Uterus (tissue), 4 donors: Measurements from ENCODE around the gene ARSB. TPM values are rescaled to one million over a fixed set of nuclear protein-coding genes. Genes with fewer than 3 reads are reported as not detected.

Source experiments
- DNase-seq, 2 donors: peaks; one replicate each; pipeline ENCODE4 v3.0.0-alpha.2; 2019 to 2020
- H3K27ac ChIP-seq, 2 donors: fragments of 200-600 bp; sonication (generic); 1 replicate in 1 of 2; 2 replicates in 1 of 2; pipeline ENCODE4 v1.5.1; 2016 to 2018
- H3K27me3 ChIP-seq, 2 donors: fragments of 200-600 bp; sonication (generic); one replicate each; pipeline ENCODE4 v1.5.1; 2018 to 2019; ENCODE audit warnings: control low read depth in 1 of 2
- H3K36me3 ChIP-seq, 2 donors: fragments of 200-600 bp; sonication (generic); one replicate each; pipeline ENCODE4 v1.5.1; 2019; ENCODE audit warnings: control low read depth in 1 of 2
- H3K4me1 ChIP-seq, 2 donors: fragments of 200-600 bp; sonication (generic); one replicate each; pipeline ENCODE4 v1.5.1; 2018 to 2019; ENCODE audit warnings: control low read depth in 1 of 2
- H3K4me3 ChIP-seq, 2 donors: fragments of 200-600 bp; sonication (generic); 1 replicate in 1 of 2; 2 replicates in 1 of 2; pipeline ENCODE4 v1.5.1; 2018 to 2019; ENCODE audit warnings: mild to moderate bottlenecking in 1 of 2
- H3K9me3 ChIP-seq, 2 donors: fragments of 200-600 bp; sonication (generic); one replicate each; pipeline ENCODE4 v1.5.1; 2019; ENCODE audit warnings: control low read depth in 1 of 2
- CTCF ChIP-seq, 4 experiments: fragments of 200-600 bp in 2 of 4; fragments of 450-650 bp in 2 of 4; sonication (generic) in 2 of 4; IDR thresholded peaks; one replicate each; pipeline ENCODE4 v1.5.1; 2016 to 2019; ENCODE audit warnings: antibody characterized with exemption in 4 of 4, mild to moderate bottlenecking in 2 of 4, moderate library complexity in 1 of 4
- POLR2A ChIP-seq, 2 donors: fragments of 450-650 bp; IDR thresholded peaks; one replicate each; pipeline ENCODE4 v1.6.1; 2016; ENCODE audit warnings: antibody characterized with exemption in 2 of 2, mild to moderate bottlenecking in 1 of 2, moderate library complexity in 1 of 2
- intact Hi-C: fragments of 100-400 bp; cut with DNase I; formaldehyde crosslinking; loops from one replicate; pipeline ENCODE4 v1.15.1; 2023; ENCODE audit warnings: low total_unique reads
- total RNA-seq, 4 donors: library from RNA; depleted of rRNA in 3 of 4; stranded (reverse); fragments of >200 nt in 3 of 4; gene quantifications; one replicate each; pipeline versions ENCODE4 v1.1.0 to v1.2.4, GENCODE V29; 2014 to 2023
- donor health status: DM: yes; HTN: yes; CAD: no.

ARSB gene
- total RNA-seq, 4 donors from 2014 or later: 10.0 to 22.7 (median 15.1) TPM

DNA sequence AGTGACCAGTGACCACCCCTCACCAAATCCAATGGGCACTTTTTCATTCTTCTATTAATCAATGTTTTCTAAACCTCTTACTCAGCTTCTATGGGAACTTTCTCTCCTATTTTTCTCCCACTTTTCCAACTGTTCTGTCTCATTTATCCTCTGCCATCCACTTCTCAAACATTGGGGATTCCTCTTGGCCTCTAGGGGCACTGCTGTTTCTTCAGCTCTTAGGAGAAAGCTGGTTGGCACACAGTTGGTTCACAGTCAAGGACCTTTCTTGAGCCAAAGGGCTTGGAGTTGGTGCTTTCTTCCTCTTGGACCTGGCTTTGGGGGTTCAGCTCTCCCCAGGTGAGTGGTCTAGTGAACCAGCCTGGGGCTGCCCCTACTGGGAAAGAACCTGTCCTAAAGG, 224.3 kb downstream of the ARSB start:
- no peak for DNase-seq
- Histone ChIP-seq H3K9me3 (no peaks in the 10 kb centered on the region), H3K36me3 (no peaks in the 10 kb centered on the region), H3K27ac (no peak overlapping the region), H3K4me3 (no peak overlapping the region), H3K27me3 (no peaks in the 10 kb centered on the region), H3K4me1 (no peaks in the 10 kb centered on the region)
- intact Hi-C loops: no loop called here
- no peak for TF ChIP-seq CTCF (IDR thresholded peaks at IDR 0.05)
- TF ChIP-seq POLR2A (IDR thresholded peaks at IDR 0.05): no peak

- Histone ChIP-seq H3K4me1 (no peaks in the 10 kb centered on the region), H3K9me3 (no peaks in the 10 kb centered on the region), H3K27me3 (no peaks in the 10 kb centered on the region), H3K27ac (no peak overlapping the region), H3K4me3 (no peak overlapping the region), H3K36me3 (no peaks in the 10 kb centered on the region)
- no peak for DNase-seq
- TF ChIP-seq POLR2A (IDR thresholded peaks at IDR 0.05) (no peak), CTCF (IDR thresholded peaks at IDR 0.05) (no peak)
- intact Hi-C loops: no loop called here
These were observed 224.7 kb downstream of the ARSB start for GRCh38 chr5:78760366-78760765.

GRCh38 chr5:78758169-78758839, 226.8 kb downstream of the ARSB start:
- Histone ChIP-seq H3K9me3 (no peaks in the 10 kb centered on the region), H3K27me3 (no peaks in the 10 kb centered on the region), H3K4me1 (no peaks in the 10 kb centered on the region), H3K27ac (no peak overlapping the region), H3K36me3 (no peaks in the 10 kb centered on the region), H3K4me3 (no peak overlapping the region)
- TF ChIP-seq POLR2A (IDR thresholded peaks at IDR 0.05) (no peak), CTCF (IDR thresholded peaks at IDR 0.05) (no peak)
- DNase-seq: no peak
- intact Hi-C loops: no loop called here

DNA sequence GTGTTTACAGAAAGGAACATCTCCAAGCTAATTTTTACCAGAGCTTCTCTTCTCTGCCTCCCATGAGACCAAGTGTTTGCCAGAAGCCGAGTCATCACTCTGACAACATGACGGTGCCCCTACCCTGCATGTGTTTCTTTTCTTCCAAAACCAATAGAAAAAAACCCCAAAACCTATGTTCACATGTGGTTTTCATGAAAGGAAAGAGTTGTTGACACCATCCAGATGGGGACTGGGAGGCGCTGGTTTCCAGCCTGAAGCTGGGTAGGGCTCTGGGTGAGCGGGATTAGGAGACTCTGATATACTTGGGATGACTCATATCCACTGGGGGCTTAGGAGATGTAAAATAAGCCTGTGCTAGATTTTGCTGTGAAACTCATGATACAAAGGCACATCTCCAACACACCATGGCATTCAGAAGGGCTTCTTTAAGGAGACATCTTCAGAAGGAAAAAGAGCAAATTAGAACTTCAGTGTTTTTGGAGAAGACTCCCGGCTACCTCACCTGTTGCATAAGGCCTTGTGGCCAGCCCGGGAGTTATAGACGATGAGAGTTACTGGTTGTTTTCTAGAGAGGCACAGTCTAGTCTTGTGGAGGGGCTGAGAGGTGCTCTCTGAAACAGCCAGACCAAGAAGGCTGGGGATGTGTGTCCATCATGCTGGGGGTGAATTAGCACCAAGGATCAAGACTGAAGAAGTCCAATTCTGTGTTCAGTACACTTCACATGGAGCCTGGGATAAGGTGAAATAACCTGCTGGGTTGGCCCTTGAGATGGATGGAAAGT, 227.6 kb downstream of the ARSB start:
- intact Hi-C loops: no loop called here
- no peak for DNase-seq

More for the DNA sequence above, 227.6 kb downstream of the ARSB start:
- Histone ChIP-seq H3K36me3 (no peaks in the 10 kb centered on the region), H3K9me3 (no peaks in the 10 kb centered on the region), H3K4me1 (no peaks in the 10 kb centered on the region), H3K4me3 (no peak overlapping the region), H3K27ac (no peak overlapping the region), H3K27me3 (no peaks in the 10 kb centered on the region)
- TF ChIP-seq CTCF (IDR thresholded peaks at IDR 0.05): no peak
- no peak for TF ChIP-seq POLR2A (IDR thresholded peaks at IDR 0.05)
